T-helper 1 cell (primary cell): ENCODE measurements around the gene HDAC7.

Source experiments
- DNase-seq, 5 donors: peaks; one replicate each; pipeline ENCODE4 v3.0.0-alpha.2; 2012 to 2020

The HDAC7 gene

GRCh38 chr12:47757840-47758583, 61.7 kb downstream of the HDAC7 start:
- no peak for DNase-seq

- no peak for DNase-seq
Observed at GRCh38 chr12:47757364-47757839, 62.3 kb downstream of the HDAC7 start.

GRCh38 chr12:47755655-47756562, 63.8 kb downstream of the HDAC7 start:
- DNase-seq = peak in 1 of 5 donors; percentile 53

GRCh38 chr12:47754881-47755280, 64.8 kb downstream of the HDAC7 start:
- DNase-seq = no peak

GRCh38 chr12:47754126-47754525, 65.6 kb downstream of the HDAC7 start:
- no peak for DNase-seq

- no peak for DNase-seq
Observed at GRCh38 chr12:47753021-47754001, 66.4 kb downstream of the HDAC7 start.

GRCh38 chr12:47752552-47752951, 67.2 kb downstream of the HDAC7 start:
- DNase-seq = no peak

- no peak for DNase-seq
Observed at GRCh38 chr12:47752121-47752520, 67.6 kb downstream of the HDAC7 start.

- no peak for DNase-seq
Observed at GRCh38 chr12:47751561-47751960, 68.1 kb downstream of the HDAC7 start.

- DNase-seq = no peak
Observed at GRCh38 chr12:47750916-47751470, 68.7 kb downstream of the HDAC7 start.

GRCh38 chr12:47750229-47750798, 69.4 kb downstream of the HDAC7 start:
- DNase-seq = no peak

GRCh38 chr12:47748899-47749298, 70.8 kb downstream of the HDAC7 start:
- no peak for DNase-seq

- DNase-seq = no peak
Observed at GRCh38 chr12:47748507-47748828, 71.2 kb downstream of the HDAC7 start.

- DNase-seq = no peak
Observed at GRCh38 chr12:47747596-47748506, 71.9 kb downstream of the HDAC7 start.

GRCh38 chr12:47747126-47747525, 72.6 kb downstream of the HDAC7 start:
- DNase-seq = no peak

GRCh38 chr12:47746523-47746922, 73.2 kb downstream of the HDAC7 start:
- DNase-seq = no peak

- DNase-seq = no peak
Observed at GRCh38 chr12:47746073-47746472, 73.6 kb downstream of the HDAC7 start.

- no peak for DNase-seq
Observed at GRCh38 chr12:47745485-47746041, 74.1 kb downstream of the HDAC7 start.

GRCh38 chr12:47744778-47745436, 74.8 kb downstream of the HDAC7 start:
- no peak for DNase-seq
